ENCODE data around the gene ST7.
"Not testable (repeated sequence)": the region's sequence is repeated elsewhere in the genome, so short reads cannot be mapped to it uniquely, and the experiment has no call there.

Gene ST7

DNA sequence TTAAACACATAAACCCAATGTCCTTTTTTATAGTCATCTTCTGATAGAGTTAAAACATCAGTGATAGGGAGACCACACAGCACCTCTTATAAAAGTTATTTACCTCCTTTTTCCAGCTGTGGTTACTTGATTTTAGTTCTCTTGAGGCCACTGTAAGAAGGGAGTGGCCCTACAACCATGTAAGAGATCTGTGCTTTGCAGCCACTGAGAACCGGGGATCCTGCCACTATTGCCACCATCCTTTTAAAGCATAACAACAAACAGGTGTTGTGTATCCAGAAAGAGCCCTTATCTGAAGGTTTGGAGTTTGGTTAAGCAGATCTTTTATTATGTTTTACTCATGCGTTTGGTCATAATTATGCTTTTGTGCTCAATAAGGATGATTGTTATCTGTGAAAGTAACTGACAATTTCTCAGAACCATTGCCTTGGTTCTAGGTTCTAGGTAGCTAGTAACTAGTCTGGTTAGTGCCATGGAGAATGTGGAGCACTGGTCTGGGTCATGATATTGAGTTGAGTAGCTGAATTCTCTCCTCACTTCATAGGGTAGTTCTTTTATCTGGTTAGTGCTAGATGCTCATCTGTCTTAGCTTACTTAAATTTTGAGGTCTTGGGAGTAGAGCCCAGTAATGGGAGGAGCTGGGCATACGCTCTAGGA lies 56.5 kb downstream of the ST7 start:
- no peak for DNase-seq (ENCODE audit: low read depth in 3 of 3)

DNA sequence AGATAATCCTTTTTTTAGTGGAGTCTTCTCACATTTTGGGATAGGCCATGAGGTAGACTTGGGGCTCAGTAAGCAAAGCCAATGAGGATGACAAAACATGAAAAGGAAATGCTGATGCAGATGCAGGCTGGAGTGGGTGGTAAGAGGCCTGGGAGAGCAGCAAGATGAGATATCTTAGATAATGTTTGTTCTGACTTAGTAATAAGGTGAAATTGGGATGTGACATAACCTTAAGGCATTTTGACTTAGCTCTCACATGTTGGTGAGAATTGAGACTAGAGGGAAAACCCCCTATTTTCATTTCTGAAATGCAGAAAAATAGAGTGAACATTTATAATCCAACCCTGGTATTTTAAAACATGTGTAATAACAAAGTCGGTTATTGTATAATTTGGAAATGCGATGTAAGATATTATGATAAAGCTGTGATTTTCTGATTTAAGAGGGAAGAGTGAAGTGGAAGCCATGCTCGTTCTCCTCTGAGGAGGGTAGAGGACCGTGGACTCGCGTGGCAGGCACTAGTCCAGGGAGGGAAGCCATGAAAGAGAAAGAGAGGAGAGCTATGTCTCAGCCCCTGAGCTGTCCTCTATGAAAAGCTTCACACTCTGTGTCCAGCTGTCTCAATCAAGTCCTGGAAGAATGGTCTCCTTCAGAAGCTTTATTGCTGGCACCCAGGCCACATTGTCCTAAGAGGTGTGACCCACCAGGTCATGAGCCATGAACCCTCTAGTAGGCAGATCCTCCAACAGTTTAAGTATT lies 57.3 kb downstream of the ST7 start:
- DNase-seq (ENCODE audit: low read depth in 3 of 3), result peak in 1 of 3 donors; percentile 23

DNA sequence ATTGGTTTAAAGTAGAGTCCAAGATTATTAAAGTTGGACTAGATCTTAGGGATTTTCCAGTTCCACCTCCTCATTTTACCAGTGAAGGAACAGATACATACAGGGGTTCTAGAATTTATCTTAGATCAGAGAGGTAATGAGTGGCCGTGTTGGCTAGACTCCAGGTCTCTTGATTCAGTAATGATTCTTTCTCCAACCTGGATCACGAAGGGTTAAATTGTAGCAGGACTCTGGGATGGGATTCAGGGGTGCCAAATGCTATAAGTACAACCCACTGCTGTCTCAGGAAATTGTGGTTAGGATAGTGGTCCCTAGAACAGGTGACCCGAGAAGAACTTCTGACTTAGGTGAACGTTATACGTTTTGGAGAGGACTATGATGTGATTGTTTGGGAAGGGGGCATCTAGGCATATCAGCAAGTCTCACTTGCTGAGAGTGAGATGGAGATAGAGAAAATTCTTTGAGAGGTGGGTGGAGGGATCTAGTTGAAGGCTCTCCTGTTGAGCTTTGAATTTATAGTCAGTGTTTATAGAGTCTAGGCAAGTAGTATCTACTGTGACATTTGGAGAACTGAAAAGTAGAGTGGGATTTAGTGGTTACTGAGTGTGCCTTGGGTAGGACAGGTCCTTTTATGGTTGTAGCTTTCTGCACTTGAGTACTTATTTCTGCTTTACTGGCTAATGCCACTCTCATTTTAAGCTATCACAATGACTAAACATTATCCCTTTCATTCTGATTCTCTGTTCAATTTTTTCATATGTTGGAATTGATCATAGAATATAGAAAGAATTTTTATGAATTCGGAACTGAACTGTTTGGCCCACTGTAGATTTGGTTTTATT lies 58.3 kb downstream of the ST7 start:
- DNase-seq (ENCODE audit: low read depth in 3 of 3), result no peak

DNA sequence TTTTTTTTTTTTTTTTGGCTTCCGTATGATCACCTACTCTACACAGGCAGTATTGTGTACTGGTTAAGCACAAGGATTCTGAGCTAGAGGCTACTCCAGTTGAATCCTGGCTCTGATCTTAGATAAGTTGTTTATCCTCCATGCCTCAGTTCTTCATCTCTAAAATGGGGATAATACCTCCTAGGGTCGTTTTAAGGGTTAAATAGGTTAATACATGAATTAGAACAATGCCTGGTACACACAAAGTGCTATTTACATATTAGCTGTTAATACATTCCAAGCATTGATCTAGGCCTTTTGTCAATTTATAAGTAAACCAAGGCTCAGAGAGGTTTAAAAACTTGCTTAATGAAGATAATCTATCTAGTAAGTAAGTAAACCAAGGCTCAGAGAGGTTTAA lies 59.0 kb downstream of the ST7 start:
- DNase-seq (ENCODE audit: low read depth in 3 of 3), result no peak

DNA sequence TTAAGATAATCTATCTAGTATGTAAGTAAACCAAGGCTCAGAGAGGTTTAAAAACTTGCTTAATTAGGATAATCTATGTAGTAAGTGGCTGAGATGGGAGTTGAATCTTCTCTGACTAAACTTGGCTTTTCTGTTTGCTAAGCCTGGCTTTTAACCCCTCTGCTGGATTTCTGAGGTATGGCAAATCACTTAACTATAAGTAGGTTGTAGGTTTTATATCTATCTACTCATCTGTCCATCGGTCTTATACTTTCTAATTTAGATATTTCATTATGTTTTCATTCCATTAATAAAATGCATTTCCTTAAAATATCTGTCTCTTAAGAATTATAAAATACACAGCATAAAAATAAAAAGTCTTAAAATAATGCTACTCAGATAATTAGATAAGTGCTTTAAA lies 59.4 kb downstream of the ST7 start:
- DNase-seq (ENCODE audit: low read depth in 3 of 3), result no peak

DNA sequence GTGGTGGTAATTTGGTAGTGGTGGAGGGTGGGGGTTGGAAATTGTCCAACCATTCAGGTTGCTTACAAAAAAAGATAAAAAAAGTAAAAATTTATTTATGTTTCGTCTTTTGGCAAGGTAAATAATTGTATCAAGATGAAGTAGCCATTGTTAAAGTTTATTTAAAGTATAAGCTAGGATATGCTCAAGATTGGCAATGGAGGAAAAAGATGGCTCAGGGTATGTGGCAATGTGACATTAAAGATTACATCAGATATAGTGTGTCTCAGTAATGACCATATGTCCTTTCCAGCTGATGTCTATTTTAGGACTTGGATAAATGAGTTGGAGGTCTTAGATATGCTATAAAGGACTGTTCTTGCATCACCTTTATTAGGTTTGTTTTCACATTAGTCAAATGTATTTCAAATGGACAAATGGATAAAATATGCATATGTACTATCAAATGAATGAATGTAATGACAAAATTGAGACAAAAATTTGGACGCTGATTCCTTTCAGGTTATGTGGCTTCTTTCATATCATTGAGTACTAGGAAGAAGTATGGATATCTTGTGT lies 60.9 kb downstream of the ST7 start:
- no peak for DNase-seq (ENCODE audit: low read depth in 3 of 3)

DNA sequence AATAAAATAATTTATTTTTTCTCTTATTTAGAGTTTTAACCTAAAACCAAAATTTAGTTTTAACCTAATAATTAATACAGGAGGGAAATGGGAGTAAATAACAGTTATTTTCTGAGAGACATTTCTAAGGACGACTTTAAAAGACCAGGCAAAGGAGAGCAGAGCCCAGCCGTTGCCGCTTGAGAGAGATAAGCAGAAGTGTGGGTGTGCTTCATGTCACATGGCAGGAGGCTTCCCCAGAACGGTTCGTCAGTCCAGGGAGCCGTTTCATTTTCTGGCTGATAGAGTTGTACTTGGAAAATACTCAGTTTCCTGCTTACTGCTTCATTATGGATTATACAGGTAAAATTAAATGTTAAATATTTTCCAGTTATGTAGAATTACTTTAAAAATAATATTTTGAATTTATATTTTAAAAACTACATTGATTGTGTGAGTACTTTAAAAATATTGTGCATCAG lies 61.4 kb downstream of the ST7 start:
- peak in 1 of 3 donors; percentile 14 for DNase-seq (ENCODE audit: low read depth in 3 of 3)

DNA sequence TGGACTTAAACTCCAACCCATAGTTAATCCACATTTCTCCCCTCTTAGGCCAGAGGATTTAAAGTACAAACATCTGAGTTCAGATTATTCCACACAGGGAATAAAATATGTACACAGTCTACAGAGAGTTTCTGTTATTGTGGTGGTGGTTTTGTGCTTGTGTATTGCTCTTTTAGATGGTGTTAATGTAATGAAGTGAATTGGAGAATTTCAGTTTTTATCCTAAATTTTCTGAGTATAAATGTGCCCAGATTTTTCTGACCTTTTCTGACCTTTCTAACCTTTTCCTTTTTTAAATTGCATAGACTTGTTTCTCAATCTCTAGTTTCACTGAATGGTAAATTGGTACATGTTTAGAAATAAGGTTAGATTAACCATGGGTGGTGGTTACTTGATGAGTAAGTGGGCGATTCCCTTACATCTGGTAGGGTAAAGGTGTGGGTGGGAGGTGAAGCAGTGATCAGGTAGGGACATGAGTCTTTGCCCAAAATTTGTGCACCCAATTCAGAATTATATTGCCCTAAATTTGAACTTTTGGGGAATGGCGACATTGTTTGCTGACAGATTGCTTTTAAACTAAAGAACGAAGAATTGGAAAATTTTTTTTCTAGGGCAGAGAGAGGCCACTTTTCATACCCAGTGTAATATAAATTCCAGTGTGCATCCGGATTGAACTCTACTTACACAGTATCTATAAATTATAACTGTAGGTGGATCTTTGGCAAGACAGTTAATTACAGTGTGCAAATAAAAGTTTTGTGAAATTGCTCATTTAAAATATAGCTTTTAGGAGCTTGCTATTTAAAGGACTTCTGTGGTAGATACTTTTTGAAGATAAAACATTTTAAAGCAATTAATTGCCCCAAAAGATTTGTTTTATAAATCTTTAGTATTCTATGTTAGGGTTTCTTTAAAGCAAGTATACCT lies 62.2 kb downstream of the ST7 start:
- DNase-seq (ENCODE audit: low read depth in 3 of 3), result no peak

DNA sequence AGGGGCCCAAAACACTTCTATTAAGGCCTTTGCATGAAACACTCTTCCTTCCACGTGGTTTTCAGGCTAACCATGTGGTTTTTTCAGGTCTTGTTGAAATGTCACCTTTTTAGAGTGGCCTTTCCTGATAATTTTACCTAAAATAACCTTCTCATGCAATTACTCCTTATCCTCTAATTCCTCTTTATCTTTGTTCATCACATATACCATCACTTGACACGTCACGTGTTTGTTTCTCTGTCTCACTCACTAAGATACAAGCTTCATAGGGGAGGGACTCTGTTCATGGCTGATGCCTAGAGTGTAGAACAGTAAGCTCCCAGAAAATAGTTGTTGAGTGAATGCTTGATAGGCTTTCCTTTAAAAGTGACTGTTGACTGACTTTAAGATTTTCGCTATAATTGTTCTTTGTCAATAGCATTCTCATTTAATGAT lies 63.7 kb downstream of the ST7 start:
- no peak for DNase-seq (ENCODE audit: low read depth in 3 of 3)

DNA sequence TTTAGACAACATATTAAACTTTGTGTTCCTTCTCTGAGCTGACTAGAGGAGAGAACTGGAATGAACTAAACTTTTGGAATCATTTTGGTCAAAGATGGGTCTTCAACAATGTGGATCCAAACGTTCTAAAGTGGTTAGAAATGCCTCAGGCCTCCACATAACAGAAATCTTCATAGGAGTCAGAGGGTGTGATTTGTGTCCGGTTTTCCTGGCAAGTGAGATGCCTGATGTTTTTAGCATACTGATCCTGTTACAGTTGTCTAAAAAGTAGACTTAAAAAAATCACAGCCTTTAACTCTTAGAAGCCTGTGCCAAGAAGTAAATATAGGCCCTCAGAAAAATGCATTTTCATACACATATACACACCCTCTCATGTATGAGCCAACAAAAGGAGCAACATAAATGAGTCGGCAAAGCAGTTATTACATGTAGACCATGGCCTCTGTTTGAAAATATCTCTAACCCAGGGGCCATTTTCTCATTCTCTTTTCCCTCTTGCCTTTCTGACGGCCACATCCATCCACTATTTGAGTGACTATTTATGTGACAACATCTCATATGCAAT lies 64.5 kb downstream of the ST7 start:
- no peak for DNase-seq (ENCODE audit: low read depth in 3 of 3)

DNA sequence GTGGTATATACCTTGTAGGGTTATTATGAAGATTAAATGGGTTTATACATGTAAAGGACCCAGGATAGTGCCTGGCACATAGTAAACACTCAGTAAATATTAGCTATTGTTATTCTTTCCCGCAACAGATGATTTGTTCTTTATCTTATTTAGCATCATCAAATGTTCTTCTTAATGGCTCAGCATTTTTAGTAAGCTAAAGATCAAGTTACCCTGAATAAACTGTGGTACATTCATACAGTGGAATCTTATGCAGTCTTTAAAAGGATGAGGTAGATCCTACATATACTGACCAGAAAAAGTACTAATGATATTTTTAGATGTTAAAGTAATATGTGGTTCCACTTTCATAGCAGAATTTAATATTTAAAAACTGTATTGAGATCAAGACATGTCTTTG lies 65.4 kb downstream of the ST7 start:
- no peak for DNase-seq (ENCODE audit: low read depth in 3 of 3)

DNA sequence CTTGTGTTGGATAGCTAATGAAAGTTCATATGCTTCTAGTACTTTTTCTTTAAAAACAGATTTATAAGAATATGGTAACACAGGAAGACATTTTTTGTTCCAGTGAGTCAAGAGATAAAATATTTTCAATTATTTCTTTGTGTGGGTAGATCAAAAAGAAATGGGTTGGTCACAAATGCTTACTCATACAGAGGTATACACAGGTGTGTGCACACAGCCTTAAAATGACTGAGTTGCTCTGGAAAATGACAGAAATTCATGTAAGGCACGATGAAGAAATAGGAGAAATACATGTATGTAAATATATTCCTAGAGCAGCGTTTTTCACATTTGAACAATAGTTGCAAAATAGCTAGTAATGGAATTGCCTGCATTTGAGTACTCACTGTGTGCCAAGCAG lies 66.0 kb downstream of the ST7 start:
- no peak for DNase-seq (ENCODE audit: low read depth in 3 of 3)

DNA sequence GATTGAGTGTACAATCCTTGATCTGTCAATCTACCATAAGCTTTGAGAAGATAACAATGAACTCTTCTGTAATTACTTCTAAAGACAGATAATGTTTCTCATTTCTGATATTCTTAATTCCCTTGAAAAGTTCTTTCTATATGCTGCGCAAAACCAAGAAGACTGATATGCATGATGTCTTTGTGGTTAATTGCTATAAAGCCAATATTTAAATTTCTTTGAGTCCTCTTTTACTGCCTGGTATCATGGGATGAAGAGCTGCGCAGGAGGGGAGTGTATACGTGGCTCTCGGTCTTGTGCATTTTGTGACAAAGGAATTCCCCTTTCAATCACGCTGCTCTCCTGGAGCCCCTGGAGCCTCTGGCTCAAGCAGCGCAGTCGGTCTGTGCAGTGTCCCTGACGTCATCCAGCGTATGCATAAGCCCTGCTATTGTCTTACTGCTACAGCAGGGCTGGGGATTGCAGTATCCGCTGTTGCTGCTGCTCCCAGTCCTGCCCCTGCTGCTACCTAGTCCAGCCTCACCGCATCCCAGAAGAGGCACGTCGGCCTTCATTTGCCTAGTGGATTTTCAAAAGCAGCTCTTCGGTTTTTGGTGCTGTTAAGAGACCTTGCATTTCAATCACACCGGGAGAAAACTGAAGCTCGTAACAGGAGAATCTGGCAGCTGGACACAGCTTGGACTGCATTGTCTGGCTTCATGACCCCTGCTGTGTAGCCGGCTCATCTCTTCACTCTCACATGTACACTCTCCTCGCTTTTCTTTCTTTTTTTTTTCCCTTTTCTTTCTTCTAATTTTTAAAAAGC lies 66.7 kb downstream of the ST7 start:
- no peak for DNase-seq (ENCODE audit: low read depth in 3 of 3)

DNA sequence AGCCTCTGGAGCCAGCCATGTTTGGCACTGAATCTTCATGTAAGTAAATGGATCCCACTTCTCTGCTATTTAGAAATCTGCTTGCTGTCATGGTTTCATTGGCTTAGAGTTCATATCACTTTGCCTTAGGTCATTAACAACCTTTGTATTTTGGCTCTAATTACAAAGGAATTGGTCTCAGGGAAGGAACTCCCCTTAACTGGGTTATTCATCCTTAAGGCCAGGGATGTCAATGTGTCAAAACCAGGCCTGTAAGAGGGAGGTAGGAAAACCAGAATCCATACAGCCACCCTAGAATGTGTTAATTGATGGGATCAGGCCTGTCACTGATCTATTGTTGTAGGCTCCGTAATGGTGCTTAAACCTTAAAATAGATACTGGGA lies 67.3 kb downstream of the ST7 start:
- DNase-seq (ENCODE audit: low read depth in 3 of 3), result no peak

DNA sequence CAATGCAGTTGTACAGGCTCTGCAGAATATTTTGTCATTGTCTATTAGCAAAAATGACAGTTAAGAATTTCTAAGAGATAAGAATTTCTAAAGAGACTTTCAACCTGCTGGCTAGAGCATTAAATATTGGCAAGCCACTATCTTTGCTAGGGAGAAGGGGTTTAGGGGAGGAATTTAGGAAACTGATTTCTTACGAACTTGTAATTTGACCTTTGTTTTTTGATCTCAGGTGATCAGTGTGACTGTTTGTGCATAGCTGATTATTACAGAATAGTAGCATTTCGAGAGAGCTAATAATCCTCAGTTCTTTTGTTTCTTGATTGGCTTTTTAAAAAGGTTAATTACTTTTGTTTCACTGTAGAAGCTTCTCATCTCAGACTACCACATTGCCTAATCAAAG lies 68.1 kb downstream of the ST7 start:
- DNase-seq (ENCODE audit: low read depth in 3 of 3), result no peak

DNA sequence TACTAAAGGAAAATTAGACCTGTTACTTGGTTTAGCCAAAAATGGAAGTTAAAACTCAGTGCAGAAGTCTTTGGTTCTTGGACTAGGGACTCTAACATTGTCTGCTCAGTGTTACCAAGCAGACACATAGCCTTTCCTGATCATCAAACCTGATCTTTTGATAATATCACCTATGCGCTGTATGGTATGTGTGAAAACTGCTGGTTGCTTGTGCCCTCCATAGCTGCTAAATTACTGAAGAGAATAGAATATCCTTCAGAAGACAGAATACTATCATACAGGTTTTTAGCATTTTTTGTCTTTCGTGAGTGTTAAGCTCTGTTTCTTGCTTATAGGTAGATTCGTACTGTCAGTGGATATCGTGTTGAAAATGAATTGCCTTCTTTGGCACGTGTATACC lies 68.7 kb downstream of the ST7 start:
- no peak for DNase-seq (ENCODE audit: low read depth in 3 of 3)

DNA sequence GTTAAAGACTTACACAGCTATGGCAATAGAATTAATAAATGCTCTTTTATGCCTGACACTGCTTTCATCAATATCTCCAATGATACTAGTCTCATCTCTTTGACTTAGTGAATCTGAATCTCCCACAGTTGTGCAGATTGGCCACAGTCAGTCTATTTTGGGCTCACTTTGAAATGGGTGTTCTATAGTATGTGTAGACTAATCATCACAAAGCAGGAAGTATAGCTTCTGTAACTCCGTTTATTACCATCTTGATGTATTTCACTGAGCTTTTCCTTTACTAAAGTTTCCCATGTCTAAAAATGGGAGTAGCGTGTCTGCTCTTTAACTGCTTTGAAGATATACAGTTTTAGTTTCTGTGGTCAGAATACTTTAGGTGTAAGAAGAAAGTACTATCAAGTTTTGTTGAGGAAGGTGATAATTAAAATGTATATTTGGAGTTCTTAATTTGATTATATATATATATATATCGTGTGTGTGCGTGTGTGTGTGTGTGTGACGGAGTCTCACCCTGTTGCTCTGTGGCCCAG lies 70.1 kb downstream of the ST7 start:
- DNase-seq (ENCODE audit: low read depth in 3 of 3), result no peak

DNA sequence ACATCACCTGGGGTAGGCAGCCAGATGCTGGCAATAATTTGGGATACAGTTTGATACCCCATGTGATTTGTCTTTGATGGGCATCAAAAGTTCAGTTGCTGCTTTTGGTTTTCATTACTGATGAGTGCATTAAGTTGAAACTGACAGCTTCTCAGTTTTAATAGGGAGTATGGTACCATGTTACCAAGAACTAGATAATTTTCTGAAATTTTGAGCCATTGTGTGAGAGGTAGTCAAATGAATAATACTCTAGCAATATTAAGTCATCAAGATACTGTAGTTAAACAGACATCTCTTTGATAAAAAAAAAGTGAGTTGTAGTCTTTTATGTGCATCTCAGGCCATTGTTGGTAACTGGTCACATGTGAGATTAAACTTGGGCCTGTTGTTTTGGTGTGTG lies 71.5 kb downstream of the ST7 start:
- no peak for DNase-seq (ENCODE audit: low read depth in 3 of 3)

DNA sequence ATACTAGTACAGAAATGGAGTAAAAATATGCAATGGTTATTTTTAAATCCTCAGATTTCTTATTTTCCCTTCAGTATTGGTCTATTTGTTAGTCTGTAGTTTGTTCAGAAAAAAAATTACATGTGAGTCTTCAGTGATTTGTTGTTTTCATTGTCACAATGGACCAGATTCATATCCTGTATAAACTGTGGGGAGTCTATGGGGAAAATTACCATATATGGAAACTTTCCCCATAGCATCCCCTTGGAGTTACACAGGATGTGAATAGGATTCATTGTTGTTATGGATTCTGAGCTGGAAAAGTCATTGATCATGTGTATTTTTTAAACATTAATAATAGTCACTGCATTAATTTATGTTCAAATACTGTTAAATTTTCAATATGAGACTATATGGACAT lies 72.6 kb downstream of the ST7 start:
- DNase-seq (ENCODE audit: low read depth in 3 of 3), result no peak

DNA sequence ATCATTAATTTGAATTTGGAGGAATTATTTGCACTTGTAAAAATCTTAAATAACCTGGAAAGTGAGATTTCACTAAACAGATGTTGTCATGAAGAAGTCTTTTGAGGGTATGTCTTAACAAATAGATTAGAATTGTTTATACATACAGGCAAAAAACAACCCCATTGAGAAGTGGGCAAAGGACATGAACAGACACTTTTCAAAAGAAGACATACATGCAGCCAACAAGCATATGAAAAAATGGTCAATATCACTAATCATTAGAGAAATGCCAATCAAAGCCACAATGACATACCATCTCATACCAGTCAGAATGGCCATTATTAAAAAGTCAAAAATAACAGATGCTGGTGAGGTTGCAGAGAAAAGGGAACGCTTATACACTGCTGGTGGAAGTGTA lies 77.0 kb downstream of the ST7 start:
- not testable (repeated sequence) for DNase-seq (ENCODE audit: low read depth in 3 of 3)

Measured in stimulated activated CD4-positive, alpha-beta T cell treated with anti-CD3 and anti-CD28 coated beads, TNF-alpha, amount 100 ng/mL, for 48 hours (primary cell).